Left lobe of liver (tissue), 2 donors: ENCODE data around the gene JHY. TPM values are rescaled to one million over a fixed set of nuclear protein-coding genes. Genes with fewer than 3 reads are reported as not detected.
"Not testable (repeated sequence)": the region's sequence is repeated elsewhere in the genome, so short reads cannot be mapped to it uniquely, and the experiment has no call there.

Experiments
- ATAC-seq: fragments of 200-7000 bp; cut with Tn5 transposase; one replicate; pipeline ENCODE4 v1.9.1; 2020; ENCODE audit warnings: mild to moderate bottlenecking, moderate library complexity
- DNase-seq: peaks from one replicate; pipeline ENCODE4 v3.0.0-alpha.2; 2020; ENCODE audit warnings: low spot score
- total RNA-seq: library from RNA; stranded (reverse); gene quantifications from one replicate; pipeline ENCODE4 v1.2.1, GENCODE V29; 2021
- donor health status: DM: no; HTN: no; CAD: no; lungs with moderate emphysema.
- donor health status: DM: no; HTN: yes; CAD: no.

The JHY gene
- total RNA-seq = 0.23 TPM

- DNase-seq (no peak), ATAC-seq (no peak)
Measured at GRCh38 chr11:122882189-122882856, at the start of gene JHY. Gene JHY (plus strand): TSS chr11:122882759. CDS start chr11:122885850, 3,091 bp downstream.

DNA sequence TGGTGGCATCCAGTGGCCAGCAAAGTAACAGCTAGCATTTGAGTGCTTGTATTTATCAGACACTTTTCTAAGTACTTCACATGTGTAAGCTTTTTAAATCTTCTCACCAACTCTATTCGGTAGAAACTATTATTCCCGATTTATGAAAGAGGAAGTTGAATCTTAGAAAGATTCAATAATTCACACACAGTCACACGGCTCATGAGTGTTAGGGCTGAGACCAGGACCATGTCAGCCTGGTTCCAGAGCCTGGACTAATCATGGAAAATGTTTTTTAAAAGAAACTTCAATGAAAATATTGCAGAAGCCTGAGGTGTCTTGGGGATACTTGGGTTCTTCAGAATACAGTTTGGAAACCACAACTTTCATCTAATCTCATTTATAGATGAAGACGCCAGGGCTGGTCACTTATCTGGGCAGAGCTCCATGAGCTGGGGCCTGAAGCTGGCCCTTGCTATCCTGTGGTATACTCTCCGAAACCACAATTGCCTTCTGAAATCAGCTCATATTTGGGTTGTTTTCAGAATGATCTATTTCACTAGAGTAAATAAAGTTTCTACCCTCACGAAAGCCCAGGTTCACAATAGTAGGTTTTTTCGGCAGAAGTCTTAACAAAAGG is 48.6 kb upstream of the JHY start:
- DNase-seq (no peak), ATAC-seq (no peak)

DNA sequence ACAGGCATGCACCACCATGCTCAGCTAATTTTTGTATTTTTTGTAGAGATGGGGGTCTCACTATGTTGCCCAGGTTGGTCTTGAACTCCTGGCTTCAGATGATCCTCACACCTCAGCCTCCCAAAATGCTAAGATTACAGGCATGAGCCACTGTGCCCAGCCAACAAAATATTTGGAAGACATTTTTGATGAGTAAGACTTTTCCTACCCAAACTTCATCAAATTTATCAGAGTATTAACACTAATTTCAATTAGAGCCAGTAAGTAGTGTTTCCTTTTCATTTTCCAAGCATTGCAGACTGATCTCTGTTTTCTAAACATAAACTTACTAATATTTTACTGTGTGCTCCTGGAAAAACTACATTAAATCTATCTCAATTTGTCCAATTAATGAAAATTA is 45.6 kb upstream of the JHY start:
- ATAC-seq (no peak), DNase-seq (no peak)

- DNase-seq = no peak
- no peak for ATAC-seq
Measured at GRCh38 chr11:122837528-122838346, 44.8 kb upstream of the JHY start.

GRCh38 chr11:122843281-122844141 is 39.0 kb upstream of the JHY start:
- DNase-seq (no peak), ATAC-seq (no peak)

DNA sequence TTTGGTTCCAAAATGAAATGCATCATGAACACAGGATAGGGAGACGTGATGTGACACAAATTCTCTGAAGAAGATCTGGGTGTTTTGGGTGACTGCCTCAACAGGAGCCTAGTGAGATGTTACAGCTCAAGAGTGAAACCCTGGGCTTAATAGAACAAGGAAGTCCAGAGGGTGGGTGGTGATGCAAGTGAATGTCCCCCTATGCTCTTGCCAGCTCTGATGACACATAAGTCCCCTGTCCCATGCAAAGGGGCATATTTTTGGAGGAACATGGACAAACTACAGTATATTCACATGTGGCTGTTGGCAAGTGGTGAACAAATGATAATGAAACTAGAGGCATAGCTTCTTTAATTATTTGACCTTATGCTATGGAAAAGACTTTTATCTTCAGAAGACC is 35.1 kb upstream of the JHY start:
- ATAC-seq (no peak), DNase-seq (no peak)

DNA sequence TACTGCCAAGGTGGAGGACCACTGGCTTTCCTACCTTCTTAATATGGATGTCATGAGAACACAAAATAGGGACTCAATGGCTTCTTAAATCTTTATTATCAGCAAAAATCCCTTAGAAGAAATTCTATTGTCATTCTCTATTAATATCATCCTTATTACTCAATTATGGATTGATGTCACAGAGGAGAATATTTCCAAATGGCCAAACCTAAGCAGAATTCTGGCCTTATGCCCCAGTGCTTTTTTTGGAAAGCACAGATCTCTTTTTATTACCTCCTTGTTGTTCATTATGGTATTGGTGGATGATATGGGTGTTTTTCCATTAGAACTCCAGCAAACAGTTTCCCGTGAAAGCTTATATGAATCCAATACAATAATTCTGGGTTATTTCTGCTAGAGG is 34.4 kb upstream of the JHY start:
- no peak for ATAC-seq

DNA sequence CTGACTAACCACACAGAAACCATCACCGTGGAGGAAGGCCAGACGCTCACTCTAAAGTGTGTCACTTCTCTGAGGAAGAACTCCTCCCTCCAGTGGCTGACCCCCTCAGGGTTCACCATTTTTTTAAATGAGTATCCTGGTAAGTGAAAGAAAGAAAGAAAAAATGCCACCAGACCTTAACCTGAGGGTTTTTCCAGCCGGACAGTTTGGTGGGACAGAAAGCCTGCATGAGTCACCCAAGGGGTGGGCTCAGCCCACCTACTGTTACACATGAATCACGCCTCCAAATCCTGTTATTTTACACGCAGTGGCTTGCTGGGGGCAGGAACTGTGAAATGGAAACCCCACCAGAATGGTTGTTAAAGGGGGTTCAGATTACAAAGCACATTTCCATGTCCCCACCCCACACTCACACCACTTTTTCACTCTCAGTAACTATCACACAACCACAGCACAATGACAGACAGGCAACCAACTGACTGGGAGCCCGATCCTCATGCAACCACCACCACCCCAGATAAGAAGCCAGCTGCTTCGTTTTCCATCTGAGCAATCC is 32.4 kb upstream of the JHY start:
- no peak for ATAC-seq
- no peak for DNase-seq

More for the DNA sequence above, 34.4 kb upstream of the JHY start:
- DNase-seq = no peak

DNA sequence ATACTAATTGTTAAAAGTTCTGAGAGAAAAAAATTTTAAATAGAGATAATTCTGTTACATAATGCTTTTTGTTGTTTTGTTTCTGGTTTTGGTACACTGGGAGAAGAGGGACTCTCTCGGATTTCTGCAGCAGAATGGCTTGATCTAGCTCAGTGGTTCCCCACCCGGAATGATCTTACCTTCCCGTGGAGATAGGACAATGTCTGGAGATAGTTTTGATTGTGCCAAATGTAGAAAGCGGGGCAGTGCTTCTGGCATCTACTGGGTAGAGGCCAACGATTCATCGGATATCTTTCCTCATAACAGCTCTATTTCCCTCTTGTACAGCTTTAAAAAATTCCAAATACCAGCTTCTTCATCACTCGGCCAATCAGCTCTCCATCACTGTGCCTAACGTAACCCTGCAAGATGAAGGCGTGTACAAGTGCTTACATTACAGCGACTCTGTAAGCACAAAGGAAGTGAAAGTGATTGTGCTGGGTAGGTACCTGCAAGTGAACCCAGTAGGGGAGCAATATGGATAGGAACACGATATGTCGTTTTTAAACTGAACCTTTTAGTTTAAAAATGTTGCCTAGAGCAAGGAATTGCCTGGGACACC is 31.1 kb upstream of the JHY start:
- no peak for DNase-seq
- ATAC-seq = no peak

DNA sequence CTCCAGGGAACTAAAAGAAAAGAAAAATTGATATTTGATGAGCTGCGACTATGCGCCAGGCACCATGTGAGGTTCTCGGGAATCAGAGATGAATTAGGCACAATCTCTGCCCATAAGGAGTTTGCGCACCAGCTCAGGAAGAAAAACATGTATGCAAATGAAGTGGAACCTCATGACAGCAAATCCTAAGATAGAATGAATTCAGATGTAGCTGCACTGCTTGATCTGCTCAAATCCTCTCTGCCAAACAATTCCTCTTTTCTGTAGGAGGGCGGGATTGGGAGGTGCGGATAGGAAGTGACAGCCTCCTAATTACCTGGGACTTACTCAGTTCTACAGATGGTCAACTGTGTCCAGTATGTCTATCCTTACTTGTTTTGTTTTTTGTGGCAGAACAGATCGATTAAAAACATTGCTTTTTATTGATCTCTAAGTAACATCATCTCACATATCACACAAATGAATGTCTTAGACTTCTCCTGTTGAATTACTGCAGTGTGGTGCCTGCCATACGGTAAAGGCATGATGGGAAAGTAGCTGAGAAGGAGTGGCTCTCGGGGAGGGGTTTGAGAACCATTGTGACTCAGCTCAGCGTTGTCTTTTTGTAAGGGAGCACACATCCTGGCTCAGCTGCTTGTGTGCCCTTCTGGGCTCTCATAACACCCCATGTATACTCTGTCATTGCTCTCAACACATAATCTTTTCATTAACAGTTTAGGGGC is 30.3 kb upstream of the JHY start:
- DNase-seq (no peak), ATAC-seq (no peak)

DNA sequence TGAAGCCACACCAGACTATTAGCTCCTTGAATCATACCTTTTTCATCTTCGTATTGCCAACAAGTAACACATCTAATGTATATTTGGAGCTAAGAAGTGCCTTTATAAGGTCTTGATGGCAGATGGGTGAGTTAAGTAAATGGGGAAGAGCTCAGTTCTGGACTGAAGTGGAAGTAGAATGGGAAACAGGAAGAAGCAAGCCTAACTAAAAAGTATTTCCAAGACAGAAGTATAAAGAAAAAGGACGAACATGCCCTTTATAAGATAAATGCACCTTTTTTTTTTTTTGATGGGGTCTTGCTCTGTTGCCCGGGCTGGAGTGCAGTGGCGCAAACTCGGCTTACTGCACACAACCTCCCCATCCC is 29.8 kb upstream of the JHY start:
- ATAC-seq (no peak), DNase-seq (no peak)

DNA sequence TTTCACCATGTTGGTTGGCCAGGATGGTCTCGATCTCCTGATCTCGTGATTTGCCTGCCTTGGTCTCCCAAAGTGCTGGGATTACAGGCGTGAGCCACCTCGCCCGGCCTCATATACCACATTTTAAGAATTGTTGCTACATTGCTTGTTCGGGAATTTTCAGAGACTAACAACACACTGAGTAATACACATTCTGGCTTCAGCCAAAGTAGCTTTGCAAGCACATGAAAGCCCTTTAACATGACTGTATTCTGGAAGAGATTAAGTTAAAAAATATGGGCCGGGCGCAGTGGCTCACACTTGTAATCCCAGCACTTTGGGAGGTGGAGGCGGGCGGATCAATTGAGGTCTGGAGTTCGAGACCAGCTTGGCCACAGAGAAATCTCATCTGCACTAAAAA is 29.3 kb upstream of the JHY start:
- ATAC-seq (no peak), DNase-seq (no peak)

DNA sequence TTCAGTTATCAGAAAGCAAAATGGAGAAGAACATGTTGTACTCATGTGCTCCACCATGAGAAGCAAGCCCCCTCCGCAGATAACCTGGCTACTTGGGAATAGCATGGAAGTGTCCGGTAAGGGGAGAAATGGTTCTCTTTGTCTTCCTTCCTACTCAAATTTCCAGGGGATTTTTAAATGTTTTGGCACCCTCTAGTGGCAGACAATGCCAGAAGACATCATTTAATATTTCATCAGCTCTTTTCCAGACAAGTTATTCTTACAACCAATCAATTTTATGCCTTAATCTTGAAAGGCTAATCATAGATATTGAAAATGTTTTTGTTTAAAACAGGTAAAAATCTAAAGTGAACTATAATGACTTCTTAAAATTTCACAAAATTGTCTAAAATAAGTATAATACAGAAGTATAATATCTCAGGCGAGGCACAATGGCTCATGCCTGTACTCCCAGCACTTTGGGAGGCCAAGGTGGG is 28.6 kb upstream of the JHY start:
- DNase-seq = no peak
- peak; percentile 85 for ATAC-seq

DNA sequence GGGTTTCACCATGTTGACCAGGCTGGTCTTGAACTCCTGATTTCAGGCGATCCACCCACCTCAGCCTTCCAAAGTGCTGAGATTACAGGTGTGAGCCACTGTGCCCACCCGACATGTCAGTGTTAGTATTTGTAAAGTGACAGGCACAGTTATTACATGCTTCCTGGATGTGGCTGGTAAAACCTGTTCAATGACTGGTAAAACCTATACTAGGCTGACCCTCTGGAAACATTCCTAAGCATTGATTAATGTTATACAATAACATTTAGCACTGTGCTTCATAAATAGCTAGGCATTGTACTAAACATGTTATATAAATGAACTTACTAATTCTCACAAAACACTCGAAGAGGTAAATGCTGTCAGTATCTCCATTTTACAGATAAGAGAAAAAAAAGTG is 20.9 kb upstream of the JHY start:
- DNase-seq (no peak), ATAC-seq (no peak)

DNA sequence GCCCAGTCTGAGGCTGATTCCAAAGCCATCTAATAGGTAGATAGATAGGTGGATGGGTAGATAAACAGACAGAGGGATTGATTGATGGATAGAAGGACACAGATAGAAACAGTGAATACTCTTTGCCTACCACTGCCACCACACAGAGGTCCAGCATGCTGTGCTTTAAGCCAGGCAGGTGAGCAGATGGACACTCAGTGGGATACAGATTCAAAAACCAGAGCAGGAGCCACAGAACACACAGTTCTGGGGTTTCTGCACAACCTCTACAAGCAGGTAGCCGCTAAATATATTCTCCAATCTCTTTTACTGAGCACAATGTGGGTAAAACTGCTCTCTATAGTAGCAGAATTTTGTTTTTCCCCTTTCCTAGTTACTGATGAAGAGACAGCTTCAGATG is 20.5 kb upstream of the JHY start:
- no peak for ATAC-seq
- DNase-seq = no peak

GRCh38 chr11:122863154-122863553 is 19.4 kb upstream of the JHY start:
- not testable (repeated sequence) for ATAC-seq, DNase-seq

- ATAC-seq (peak; percentile 64), DNase-seq (no peak)
Measured at GRCh38 chr11:122863704-122864326, 18.7 kb upstream of the JHY start.

- ATAC-seq (no peak), DNase-seq (no peak)
Measured at GRCh38 chr11:122864386-122865115, 18.0 kb upstream of the JHY start.
